Occipital lobe (tissue), 2 donors: Measurements from ENCODE around the gene MRPL38. TPM values are rescaled to one million over a fixed set of nuclear protein-coding genes. Genes with fewer than 3 reads are reported as not detected.

Experiments
- DNase-seq: peaks from one replicate; lab custom pipeline; 2025; lab: John Stamatoyannopoulos, UW
- total RNA-seq: library from RNA; depleted of rRNA; stranded (reverse); fragments of >200 nt; gene quantifications from one replicate; pipeline ENCODE4 v1.2.3, GENCODE V29; 2014

The MRPL38 gene
- total RNA-seq, 1 donor from 2014 or later, result 30.7 TPM

- no peak for DNase-seq
Observed at GRCh38 chr17:75919611-75920010, 14.9 kb upstream of the MRPL38 start.

- DNase-seq, result no peak
Observed at GRCh38 chr17:75917917-75918445, 13.3 kb upstream of the MRPL38 start.

- DNase-seq, result no peak
Observed at GRCh38 chr17:75917141-75917916, 12.6 kb upstream of the MRPL38 start.

- no peak for DNase-seq
Observed at GRCh38 chr17:75915268-75915667, 10.6 kb upstream of the MRPL38 start.

DNA sequence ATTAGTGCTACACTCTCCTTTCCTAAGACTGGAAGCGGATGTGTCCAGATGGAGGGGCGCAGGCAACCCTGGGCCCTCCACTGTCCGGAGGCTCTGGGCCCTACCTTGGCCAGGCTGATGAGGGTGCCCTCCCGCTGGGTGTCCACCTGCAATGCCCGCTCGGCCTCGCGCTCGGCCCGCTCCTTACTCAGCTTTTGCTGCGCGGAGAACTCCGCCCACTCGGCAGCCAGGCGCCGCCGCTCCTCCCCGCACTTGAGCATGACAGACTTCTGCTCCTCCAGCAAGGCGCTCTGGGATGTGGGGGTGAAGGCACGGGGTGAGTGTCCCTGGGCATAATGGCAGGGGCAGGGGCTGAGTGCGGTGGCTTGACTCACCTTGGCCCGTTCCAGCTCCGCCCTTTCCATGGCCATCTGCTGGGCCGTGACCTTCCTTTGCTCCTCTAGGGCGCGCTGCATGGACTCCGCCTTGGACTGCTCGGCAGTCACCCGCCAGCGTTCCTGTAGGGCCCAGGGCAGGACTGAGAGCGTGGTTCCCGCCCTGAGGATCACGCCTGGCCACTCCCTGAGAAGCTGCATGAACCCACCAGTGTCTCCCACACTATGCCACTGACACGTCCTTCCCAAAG, 10.1 kb upstream of the MRPL38 start:
- no peak for DNase-seq

DNA sequence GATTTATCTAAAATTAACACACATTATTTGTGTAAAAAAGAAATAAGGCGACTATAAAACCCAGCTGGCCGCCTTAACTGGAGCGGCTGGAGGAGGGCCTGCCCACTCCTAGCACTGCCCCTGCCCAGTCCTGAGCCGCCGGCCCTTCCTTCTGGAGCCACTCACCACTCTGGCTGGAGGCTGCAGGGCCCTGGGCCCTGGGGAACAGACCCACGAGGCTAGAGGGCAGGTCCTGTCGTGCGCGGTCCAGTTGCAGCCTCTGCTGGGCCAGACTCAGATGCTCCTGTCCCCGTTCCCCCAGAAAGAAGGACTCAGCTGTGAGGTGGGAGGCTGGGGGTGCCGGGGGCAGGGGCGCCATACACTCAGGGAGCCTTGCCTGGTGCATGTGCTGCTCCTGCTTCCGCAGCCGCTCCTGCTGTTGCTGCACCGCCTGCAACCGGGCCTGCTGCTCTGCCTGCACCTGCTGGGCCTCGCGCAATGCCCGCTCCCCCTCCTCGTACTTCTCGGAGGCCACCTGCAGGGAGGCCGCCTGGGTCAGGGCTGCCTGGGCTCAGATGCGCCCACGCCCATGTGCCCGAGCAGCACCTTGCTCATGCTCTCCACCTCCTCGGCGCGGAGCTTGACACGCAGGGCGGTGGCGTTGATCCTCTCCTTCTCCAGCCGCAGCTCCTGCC, 9.0 kb upstream of the MRPL38 start:
- no peak for DNase-seq

DNA sequence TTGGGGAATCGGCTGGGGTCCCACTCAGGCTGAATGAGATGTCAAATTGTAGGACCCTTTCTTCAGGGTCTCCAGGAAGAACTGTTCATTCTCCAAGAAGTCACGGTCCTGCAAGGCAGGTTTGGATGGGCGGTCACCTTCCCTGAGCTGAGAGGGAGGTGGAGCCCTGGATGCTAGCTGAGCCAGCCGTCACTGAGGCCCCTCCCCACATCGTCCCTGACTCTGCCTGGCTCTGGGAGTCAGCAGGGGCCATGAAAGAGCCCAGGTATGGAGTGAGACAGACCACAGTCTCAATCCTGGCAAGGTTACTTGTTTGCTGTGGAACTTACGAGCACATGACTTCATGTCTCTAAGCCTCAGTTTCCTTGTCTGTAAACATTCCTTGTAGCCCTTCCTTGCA, 6.0 kb upstream of the MRPL38 start:
- no peak for DNase-seq

- no peak for DNase-seq
Observed at GRCh38 chr17:75909812-75910274, 5.2 kb upstream of the MRPL38 start.

DNA sequence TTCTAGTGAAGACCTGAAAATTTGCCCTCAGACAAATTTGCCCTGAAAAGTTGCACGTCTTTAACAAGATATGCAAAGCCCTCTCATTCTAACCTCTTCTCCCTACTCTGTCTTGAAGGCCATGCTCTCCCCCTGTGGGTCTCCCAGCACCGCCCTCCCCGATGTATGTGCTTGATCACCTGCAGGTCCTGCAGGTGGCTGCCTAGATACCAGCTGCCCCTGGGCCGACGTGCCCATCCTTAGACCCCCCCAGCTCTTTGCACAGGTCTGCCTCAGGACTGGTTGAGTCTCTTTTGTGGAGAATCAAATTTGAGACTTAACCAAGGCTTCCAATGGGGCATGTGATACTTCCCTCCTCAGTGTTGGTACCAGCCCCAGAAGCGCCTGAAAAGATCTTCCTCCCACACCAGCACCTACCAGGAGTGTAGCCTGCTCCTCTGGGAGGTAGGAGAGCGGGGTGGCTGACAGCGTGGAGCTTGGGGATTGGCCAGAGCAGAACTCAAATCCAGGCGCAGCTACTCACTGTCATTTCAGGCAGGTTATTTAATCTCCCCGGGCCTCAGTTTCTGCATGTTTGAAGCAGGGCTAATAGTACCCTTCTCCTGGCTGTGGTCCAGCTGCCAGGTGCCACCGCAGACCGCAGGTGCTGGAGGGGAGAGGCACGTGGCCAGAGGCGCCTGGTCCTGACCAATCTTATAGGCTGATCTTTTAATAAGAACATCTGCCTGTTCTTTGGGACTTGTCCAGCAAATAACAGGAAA, 4.5 kb upstream of the MRPL38 start:
- DNase-seq, result no peak

GRCh38 chr17:75908201-75908600, 3.5 kb upstream of the MRPL38 start:
- no peak for DNase-seq

GRCh38 chr17:75906143-75906884, 1.6 kb upstream of the MRPL38 start:
- no peak for DNase-seq

- no peak for DNase-seq
Observed at GRCh38 chr17:75902406-75902805, 2.3 kb downstream of the MRPL38 start.

GRCh38 chr17:75901727-75902126, 3.0 kb downstream of the MRPL38 start:
- no peak for DNase-seq

DNA sequence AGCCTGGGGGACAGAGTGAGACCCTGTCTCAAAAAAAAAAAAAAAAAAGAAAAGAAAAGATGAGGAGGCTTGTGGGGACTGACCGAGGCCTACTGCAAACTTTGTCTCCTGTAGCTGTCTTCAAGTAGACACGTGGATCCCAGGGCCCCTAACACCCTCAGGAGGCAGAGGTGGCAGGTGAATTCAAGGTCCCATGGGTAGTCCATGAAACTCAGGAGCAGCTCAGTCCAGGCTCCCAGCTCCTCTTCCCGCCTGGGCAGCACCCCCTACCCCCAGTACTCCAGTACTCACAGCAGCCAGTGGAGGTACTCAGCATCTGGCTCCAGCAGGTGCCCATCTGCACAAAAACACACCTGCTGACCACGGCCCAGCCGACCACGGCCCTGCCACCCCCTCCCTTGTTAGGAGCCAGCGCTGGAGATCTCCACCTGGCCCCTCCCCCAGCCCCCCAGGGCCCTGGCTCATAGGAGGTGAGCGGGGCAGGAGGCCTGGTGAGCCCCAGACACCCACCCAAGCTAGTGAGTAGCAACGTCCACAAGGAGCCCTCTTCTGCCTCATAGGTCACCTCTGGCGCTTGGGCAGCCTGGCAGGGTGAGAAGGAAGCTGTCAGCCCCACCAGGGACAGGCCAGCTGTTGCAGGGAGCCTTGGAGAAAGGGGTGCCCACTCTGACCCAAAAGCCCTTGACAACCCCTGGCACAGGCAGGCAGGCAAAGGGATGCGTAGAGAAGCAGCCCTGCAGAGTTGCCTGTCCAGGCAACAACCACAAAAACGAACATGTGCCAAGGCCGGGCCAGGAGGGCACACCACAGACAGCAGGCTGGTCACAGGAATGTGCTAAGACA, 3.8 kb downstream of the MRPL38 start:
- no peak for DNase-seq

DNA sequence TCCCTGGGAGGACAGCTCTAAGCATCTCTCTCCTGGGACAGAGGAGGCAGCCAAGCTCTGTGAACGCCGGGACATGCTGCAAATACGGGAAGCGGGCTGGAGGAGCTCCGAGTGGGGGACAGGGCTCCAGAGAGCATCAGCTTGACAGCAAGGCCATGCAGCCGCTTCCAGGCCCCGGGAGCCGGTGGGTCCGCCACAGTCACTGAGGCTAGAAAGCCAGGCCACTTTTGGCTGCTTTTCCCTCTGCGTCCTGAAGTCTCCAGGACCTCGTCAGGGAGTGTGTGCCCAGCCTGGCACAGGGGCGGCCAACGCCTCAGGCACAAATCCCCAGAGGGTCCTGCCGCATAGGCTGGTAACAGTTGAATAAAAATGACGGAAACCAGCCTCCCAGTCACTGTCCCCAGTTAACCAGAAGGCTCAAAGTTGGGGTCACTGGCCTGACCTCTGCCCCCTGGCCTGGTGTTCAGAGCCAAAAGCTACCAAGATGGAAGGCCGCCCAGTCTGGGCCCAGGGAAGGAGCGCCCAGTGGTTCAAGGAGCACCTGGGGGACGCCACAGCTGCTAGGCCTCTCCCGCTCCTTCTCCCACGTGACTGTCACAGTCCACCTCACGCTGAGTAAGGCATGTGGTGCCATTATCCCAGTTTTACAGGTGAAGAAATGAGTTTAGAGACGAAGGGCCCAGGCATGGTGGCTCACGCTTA, 4.8 kb downstream of the MRPL38 start:
- DNase-seq, result no peak

DNA sequence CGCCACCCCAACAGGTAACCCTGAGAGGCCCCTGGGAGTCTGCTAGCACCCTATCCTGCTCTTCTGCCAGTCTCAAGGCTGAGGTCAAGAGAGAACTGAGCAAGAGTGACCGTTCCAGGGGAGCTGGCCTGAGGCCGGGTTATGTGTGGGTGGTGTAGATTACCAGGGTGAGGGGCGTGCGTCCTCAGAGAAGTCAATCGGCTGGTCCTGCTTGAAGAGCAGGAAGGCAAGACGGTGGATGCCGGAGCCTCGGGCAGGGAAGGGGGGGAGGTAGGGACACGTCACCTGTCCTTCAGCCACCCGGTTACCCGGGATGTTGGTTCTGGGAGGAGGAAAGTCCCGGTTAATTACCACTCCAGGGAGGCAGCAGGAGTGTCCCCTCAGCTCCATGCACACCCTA, 5.3 kb downstream of the MRPL38 start:
- DNase-seq, result no peak

DNA sequence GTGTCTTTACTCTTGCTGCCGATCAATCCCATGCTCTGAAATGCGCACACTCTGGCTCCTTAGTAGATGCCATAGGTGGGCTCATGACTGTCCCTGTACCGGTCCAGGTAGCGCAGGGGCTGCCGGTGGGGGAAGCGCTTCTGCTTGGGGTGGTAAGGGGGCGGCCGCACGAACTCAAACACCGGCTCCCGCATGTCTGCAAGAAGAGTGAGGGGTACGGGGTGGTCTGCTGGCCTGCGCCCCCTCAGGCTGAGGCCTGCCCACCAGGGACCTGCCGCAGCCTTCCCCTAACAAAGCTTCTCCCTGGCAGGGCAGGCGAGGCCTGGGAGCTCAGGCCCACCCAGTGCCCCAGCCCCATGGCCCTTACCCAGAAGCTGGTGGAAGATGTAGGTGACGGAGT, 5.9 kb downstream of the MRPL38 start:
- DNase-seq, result no peak

- no peak for DNase-seq
Observed at GRCh38 chr17:75898065-75898464, 6.6 kb downstream of the MRPL38 start.
